GM18909 (cell line): Measurements from ENCODE around the gene CXCR4.

Source experiments
- ATAC-seq: cut with Tn5 transposase; IDR thresholded peaks from one replicate; pipeline ENCODE4 v1.9.1; 2021; ENCODE audit warnings: mild to moderate bottlenecking; ENCODE audit not compliant: unreplicated experiment, poor library complexity

Gene CXCR4

GRCh38 chr2:136131961-136132824 is 14.2 kb upstream of the CXCR4 start:
- peak; percentile 83 for ATAC-seq

GRCh38 chr2:136131484-136131960 is 13.6 kb upstream of the CXCR4 start:
- peak; percentile 2 for ATAC-seq

GRCh38 chr2:136130511-136130910 is 12.6 kb upstream of the CXCR4 start:
- ATAC-seq = no peak

- no peak for ATAC-seq
Observed at GRCh38 chr2:136130045-136130444, 12.1 kb upstream of the CXCR4 start.

GRCh38 chr2:136129601-136130000 is 11.7 kb upstream of the CXCR4 start:
- no peak for ATAC-seq

- ATAC-seq = no peak
Observed at GRCh38 chr2:136128905-136129304, 11.0 kb upstream of the CXCR4 start.

- no peak for ATAC-seq
Observed at GRCh38 chr2:136128366-136128765, 10.4 kb upstream of the CXCR4 start.

GRCh38 chr2:136127356-136127755 is 9.4 kb upstream of the CXCR4 start:
- ATAC-seq = no peak

GRCh38 chr2:136126421-136126926 is 8.5 kb upstream of the CXCR4 start:
- no peak for ATAC-seq

- ATAC-seq = no peak
Observed at GRCh38 chr2:136126021-136126420, 8.1 kb upstream of the CXCR4 start.

- ATAC-seq = no peak
Observed at GRCh38 chr2:136125236-136125635, 7.3 kb upstream of the CXCR4 start.

GRCh38 chr2:136124805-136125204 is 6.9 kb upstream of the CXCR4 start:
- ATAC-seq = no peak

- no peak for ATAC-seq
Observed at GRCh38 chr2:136122661-136123060, 4.7 kb upstream of the CXCR4 start.

GRCh38 chr2:136121204-136121910 is 3.4 kb upstream of the CXCR4 start:
- ATAC-seq = no peak

- no peak for ATAC-seq
Observed at GRCh38 chr2:136119717-136120675, 2.0 kb upstream of the CXCR4 start.

GRCh38 chr2:136118819-136119716 is 1.1 kb upstream of the CXCR4 start:
- ATAC-seq = no peak

- ATAC-seq = peak; percentile 27
Observed at GRCh38 chr2:136117391-136117841, 533 bp downstream of the CXCR4 start.

GRCh38 chr2:136116813-136117390 is 1.0 kb downstream of the CXCR4 start:
- peak; percentile 68 for ATAC-seq
